ENCODE data around the gene EBNA1BP2. TPM values are rescaled to one million over a fixed set of nuclear protein-coding genes. Genes with fewer than 3 reads are reported as not detected.
A peak's percentile ranks its signal among the peaks of the same experiment; 100 is the strongest.

The EBNA1BP2 gene
- total and polyA plus RNA-seq, 4 donors: 35.9 to 99.4 (median 58.4) TPM

- 62 to 65% methylated on average over 4 of the region's 4 CpGs for WGBS, 2 donors
- H3K4me1 ChIP-seq (ENCODE audit: control insufficient read depth in 5 of 5, insufficient read depth in 5 of 5, low read length in 5 of 5): no peaks in the 10 kb centered on the region
- H3K36me3 ChIP-seq (ENCODE audit: control insufficient read depth in 4 of 4, insufficient read depth in 4 of 4, low read length in 4 of 4): no peaks in the 10 kb centered on the region
- ATAC-seq (ENCODE audit: insufficient read depth, low FRiP score): no peak
- no peak overlapping the region for H3K4me3 ChIP-seq
- H3K27me3 ChIP-seq (ENCODE audit: control insufficient read depth in 3 of 3, insufficient read depth in 3 of 3, low read length in 2 of 3): peaks cover 0 to 2% (median 0%) of the 10 kb centered on the region in 3 donors
- H3K27ac ChIP-seq (ENCODE audit: low read depth in 1 of 2, low read length in 1 of 2): no peak overlapping the region
- DNase-seq: no peak
- H3K9ac ChIP-seq (ENCODE audit: insufficient read depth in 1 of 2, low read length in 2 of 2): no peak overlapping the region
- no peak for TF ChIP-seq CTCF (IDR thresholded peaks at IDR 0.05; ENCODE audit: control extremely low read depth, extremely low read depth)
- no peaks in the 10 kb centered on the region for H3K9me3 ChIP-seq (ENCODE audit: control insufficient read depth in 4 of 4, insufficient read depth in 3 of 4, low read length in 3 of 4)
These were observed 5.6 kb upstream of the EBNA1BP2 start for GRCh38 chr1:43177691-43178090.

- Histone ChIP-seq H3K36me3 (ENCODE audit: control insufficient read depth in 4 of 4, insufficient read depth in 4 of 4, low read length in 4 of 4) (peaks cover 0 to 7% (median under 1%) of the 10 kb centered on the region in 4 donors), H3K9me3 (ENCODE audit: control insufficient read depth in 4 of 4, insufficient read depth in 3 of 4, low read length in 3 of 4) (no peaks in the 10 kb centered on the region), H3K4me3 (no peak overlapping the region), H3K9ac (ENCODE audit: insufficient read depth in 1 of 2, low read length in 2 of 2) (no peak overlapping the region), H3K27ac (ENCODE audit: low read depth in 1 of 2, low read length in 1 of 2) (no peak overlapping the region), H3K27me3 (ENCODE audit: control insufficient read depth in 3 of 3, insufficient read depth in 3 of 3, low read length in 2 of 3) (peaks cover 0 to 2% (median 0%) of the 10 kb centered on the region in 3 donors), H3K4me1 (ENCODE audit: control insufficient read depth in 5 of 5, insufficient read depth in 5 of 5, low read length in 5 of 5) (peaks cover 0 to 12% (median 5%) of the 10 kb centered on the region in 5 donors)
- ATAC-seq (ENCODE audit: insufficient read depth, low FRiP score) (no peak), DNase-seq (no peak)
- 90 to 91% methylated on average over 2 of the region's 2 CpGs for WGBS, 2 donors
- TF ChIP-seq CTCF (IDR thresholded peaks at IDR 0.05; ENCODE audit: control extremely low read depth, extremely low read depth): no peak
These were observed 2.8 kb upstream of the EBNA1BP2 start for GRCh38 chr1:43174873-43175272.

- DNase-seq (peak; percentile 92 to 94 (median 93)), ATAC-seq (ENCODE audit: insufficient read depth, low FRiP score) (peak; percentile 91)
- Histone ChIP-seq H3K4me1 (ENCODE audit: control insufficient read depth in 5 of 5, insufficient read depth in 5 of 5, low read length in 5 of 5) (peaks cover 0 to 12% (median 5%) of the 10 kb centered on the region in 5 donors), H3K27ac (ENCODE audit: low read depth in 1 of 2, low read length in 1 of 2) (peak overlapping the region in 1 of 2 donors; percentile 34), H3K4me3 (peak overlapping the region; percentile 83), H3K9me3 (ENCODE audit: control insufficient read depth in 4 of 4, insufficient read depth in 3 of 4, low read length in 3 of 4) (no peaks in the 10 kb centered on the region), H3K36me3 (ENCODE audit: control insufficient read depth in 4 of 4, insufficient read depth in 4 of 4, low read length in 4 of 4) (peaks cover 5 to 18% (median 12%) of the 10 kb centered on the region in 4 donors), H3K27me3 (ENCODE audit: control insufficient read depth in 3 of 3, insufficient read depth in 3 of 3, low read length in 2 of 3) (peaks cover 0 to 2% (median 0%) of the 10 kb centered on the region in 3 donors), H3K9ac (ENCODE audit: insufficient read depth in 1 of 2, low read length in 2 of 2) (no peak overlapping the region)
- WGBS, 2 donors: 1 to 2% methylated on average over 19 to 20 of the region's 20 CpGs
- TF ChIP-seq CTCF (IDR thresholded peaks at IDR 0.05; ENCODE audit: control extremely low read depth, extremely low read depth): no peak
These were observed 460 bp upstream of the EBNA1BP2 start for GRCh38 chr1:43172527-43172972.
